HG03457 (cell line): Measurements from ENCODE around the gene LPP.

Source experiments
- ATAC-seq: cut with Tn5 transposase; IDR thresholded peaks from one replicate; pipeline ENCODE4 v1.9.1; 2021; ENCODE audit warnings: moderate number of reproducible peaks; ENCODE audit not compliant: unreplicated experiment

The LPP gene

GRCh38 chr3:188323067-188323842, 169.3 kb downstream of the LPP start:
- ATAC-seq: no peak

- no peak for ATAC-seq
These were observed 172.2 kb downstream of the LPP start for GRCh38 chr3:188326111-188326510.

GRCh38 chr3:188326968-188327367, 173.0 kb downstream of the LPP start:
- ATAC-seq: no peak

GRCh38 chr3:188327433-188327832, 173.5 kb downstream of the LPP start:
- no peak for ATAC-seq

- no peak for ATAC-seq
These were observed 176.2 kb downstream of the LPP start for GRCh38 chr3:188330138-188330537.

GRCh38 chr3:188331166-188331565, 177.2 kb downstream of the LPP start:
- ATAC-seq: no peak

- ATAC-seq: no peak
These were observed 178.1 kb downstream of the LPP start for GRCh38 chr3:188332085-188332484.

GRCh38 chr3:188335656-188336055, 181.7 kb downstream of the LPP start:
- no peak for ATAC-seq

- ATAC-seq: no peak
These were observed 182.2 kb downstream of the LPP start for GRCh38 chr3:188336178-188336577.

GRCh38 chr3:188337232-188337631, 183.3 kb downstream of the LPP start:
- ATAC-seq: no peak

- ATAC-seq: no peak
These were observed 184.1 kb downstream of the LPP start for GRCh38 chr3:188338086-188338485.

GRCh38 chr3:188339410-188340295, 185.7 kb downstream of the LPP start:
- peak; percentile 81 for ATAC-seq

GRCh38 chr3:188341501-188341900, 187.5 kb downstream of the LPP start:
- ATAC-seq: no peak

- no peak for ATAC-seq
These were observed 189.2 kb downstream of the LPP start for GRCh38 chr3:188342991-188343732.

GRCh38 chr3:188343894-188344293, 189.9 kb downstream of the LPP start:
- no peak for ATAC-seq

GRCh38 chr3:188345223-188345622, 191.3 kb downstream of the LPP start:
- no peak for ATAC-seq

- ATAC-seq: no peak
These were observed 194.7 kb downstream of the LPP start for GRCh38 chr3:188348435-188349244.

GRCh38 chr3:188349351-188349901, 195.5 kb downstream of the LPP start:
- no peak for ATAC-seq

- ATAC-seq: no peak
These were observed 196.0 kb downstream of the LPP start for GRCh38 chr3:188349933-188350332.

GRCh38 chr3:188350961-188351360, 197.0 kb downstream of the LPP start:
- ATAC-seq: no peak
